Measurements from ENCODE around the gene FOXO1.

Gene FOXO1

GRCh38 chr13:40660692-40661091 lies 5.7 kb downstream of the FOXO1 start:
- peaks cover 57% of the 10 kb centered on the region for H3K4me1 Mint-ChIP-seq (ENCODE audit: low read depth)
- peaks cover 7% of the 10 kb centered on the region for H3K9me3 Mint-ChIP-seq
- peak overlapping the region; percentile 4 for H3K27ac Mint-ChIP-seq
- H3K36me3 Mint-ChIP-seq (ENCODE audit: low read depth): peaks cover 15% of the 10 kb centered on the region
- intact Hi-C loops (cut with micrococcal nuclease): loop anchor here (10.0 kb wide), 2 partner anchors 46 to 114 kb away; partner anchors contain the start of gene MRPS31
- H3K27me3 Mint-ChIP-seq: peaks cover 2% of the 10 kb centered on the region
- no peak overlapping the region for H3K4me3 Mint-ChIP-seq

- Mint-ChIP-seq H3K27me3 (peaks cover 2% of the 10 kb centered on the region), H3K9me3 (peaks cover 7% of the 10 kb centered on the region), H3K36me3 (ENCODE audit: low read depth) (peaks cover 10% of the 10 kb centered on the region), H3K27ac (peak overlapping the region; percentile 11), H3K4me3 (no peak overlapping the region), H3K4me1 (ENCODE audit: low read depth) (peaks cover 57% of the 10 kb centered on the region)
- intact Hi-C loops (cut with micrococcal nuclease): loop anchor here (10.0 kb wide), 2 partner anchors 45 to 115 kb away; partner anchors contain the start of gene MRPS31
Measured at GRCh38 chr13:40660141-40660664, 6.2 kb downstream of the FOXO1 start.

- Mint-ChIP-seq H3K27ac (peak overlapping the region; percentile 23), H3K4me1 (ENCODE audit: low read depth) (peaks cover 61% of the 10 kb centered on the region), H3K9me3 (peaks cover 7% of the 10 kb centered on the region), H3K36me3 (ENCODE audit: low read depth) (no peaks in the 10 kb centered on the region), H3K27me3 (peaks cover 2% of the 10 kb centered on the region), H3K4me3 (no peak overlapping the region)
- intact Hi-C loops (cut with micrococcal nuclease): no loop called here
Measured at GRCh38 chr13:40657951-40658350, 8.5 kb downstream of the FOXO1 start.

GRCh38 chr13:40657307-40657706 lies 9.1 kb downstream of the FOXO1 start:
- no peak overlapping the region for H3K4me3 Mint-ChIP-seq
- H3K36me3 Mint-ChIP-seq (ENCODE audit: low read depth): no peaks in the 10 kb centered on the region
- intact Hi-C loops (cut with micrococcal nuclease): no loop called here
- peaks cover 7% of the 10 kb centered on the region for H3K9me3 Mint-ChIP-seq
- no peak overlapping the region for H3K27ac Mint-ChIP-seq
- peaks cover 2% of the 10 kb centered on the region for H3K27me3 Mint-ChIP-seq
- peaks cover 61% of the 10 kb centered on the region for H3K4me1 Mint-ChIP-seq (ENCODE audit: low read depth)

GRCh38 chr13:40656358-40656757 lies 10.1 kb downstream of the FOXO1 start:
- Mint-ChIP-seq H3K9me3 (peaks cover 7% of the 10 kb centered on the region), H3K4me3 (no peak overlapping the region), H3K27ac (peak overlapping the region; percentile 52), H3K4me1 (ENCODE audit: low read depth) (peaks cover 64% of the 10 kb centered on the region), H3K27me3 (peaks cover 2% of the 10 kb centered on the region), H3K36me3 (ENCODE audit: low read depth) (no peaks in the 10 kb centered on the region)
- intact Hi-C loops (cut with micrococcal nuclease): no loop called here

- peaks cover 60% of the 10 kb centered on the region for H3K4me1 Mint-ChIP-seq (ENCODE audit: low read depth)
- H3K27me3 Mint-ChIP-seq: no peaks in the 10 kb centered on the region
- H3K36me3 Mint-ChIP-seq (ENCODE audit: low read depth): no peaks in the 10 kb centered on the region
- peak overlapping the region; percentile 25 for H3K27ac Mint-ChIP-seq
- intact Hi-C loops (cut with micrococcal nuclease): no loop called here
- peaks cover 7% of the 10 kb centered on the region for H3K9me3 Mint-ChIP-seq
- no peak overlapping the region for H3K4me3 Mint-ChIP-seq
Measured at GRCh38 chr13:40653527-40654318, 12.7 kb downstream of the FOXO1 start.

GRCh38 chr13:40652588-40652940 lies 13.9 kb downstream of the FOXO1 start:
- Mint-ChIP-seq H3K27ac (no peak overlapping the region), H3K9me3 (no peaks in the 10 kb centered on the region), H3K4me3 (no peak overlapping the region), H3K36me3 (ENCODE audit: low read depth) (no peaks in the 10 kb centered on the region), H3K27me3 (no peaks in the 10 kb centered on the region), H3K4me1 (ENCODE audit: low read depth) (peaks cover 57% of the 10 kb centered on the region)
- intact Hi-C loops (cut with micrococcal nuclease): no loop called here

- no peak overlapping the region for H3K4me3 Mint-ChIP-seq
- peaks cover 60% of the 10 kb centered on the region for H3K4me1 Mint-ChIP-seq (ENCODE audit: low read depth)
- no peaks in the 10 kb centered on the region for H3K9me3 Mint-ChIP-seq
- no peaks in the 10 kb centered on the region for H3K27me3 Mint-ChIP-seq
- H3K36me3 Mint-ChIP-seq (ENCODE audit: low read depth): no peaks in the 10 kb centered on the region
- no peak overlapping the region for H3K27ac Mint-ChIP-seq
- intact Hi-C loops (cut with micrococcal nuclease): no loop called here
Measured at GRCh38 chr13:40651866-40652587, 14.4 kb downstream of the FOXO1 start.

- Mint-ChIP-seq H3K27me3 (no peaks in the 10 kb centered on the region), H3K4me1 (ENCODE audit: low read depth) (peaks cover 70% of the 10 kb centered on the region), H3K27ac (no peak overlapping the region), H3K9me3 (no peaks in the 10 kb centered on the region), H3K36me3 (ENCODE audit: low read depth) (no peaks in the 10 kb centered on the region), H3K4me3 (no peak overlapping the region)
- intact Hi-C loops (cut with micrococcal nuclease): no loop called here
Measured at GRCh38 chr13:40648841-40649240, 17.6 kb downstream of the FOXO1 start.

GRCh38 chr13:40648040-40648439 lies 18.4 kb downstream of the FOXO1 start:
- H3K27ac Mint-ChIP-seq: no peak overlapping the region
- H3K4me1 Mint-ChIP-seq (ENCODE audit: low read depth): peaks cover 62% of the 10 kb centered on the region
- H3K27me3 Mint-ChIP-seq: no peaks in the 10 kb centered on the region
- no peaks in the 10 kb centered on the region for H3K36me3 Mint-ChIP-seq (ENCODE audit: low read depth)
- no peaks in the 10 kb centered on the region for H3K9me3 Mint-ChIP-seq
- intact Hi-C loops (cut with micrococcal nuclease): no loop called here
- no peak overlapping the region for H3K4me3 Mint-ChIP-seq

- Mint-ChIP-seq H3K4me1 (ENCODE audit: low read depth) (peaks cover 61% of the 10 kb centered on the region), H3K9me3 (no peaks in the 10 kb centered on the region), H3K36me3 (ENCODE audit: low read depth) (no peaks in the 10 kb centered on the region), H3K4me3 (no peak overlapping the region), H3K27me3 (no peaks in the 10 kb centered on the region), H3K27ac (no peak overlapping the region)
- intact Hi-C loops (cut with micrococcal nuclease): no loop called here
Measured at GRCh38 chr13:40644838-40645604, 21.4 kb downstream of the FOXO1 start.

GRCh38 chr13:40640845-40641458 lies 25.5 kb downstream of the FOXO1 start:
- Mint-ChIP-seq H3K27me3 (no peaks in the 10 kb centered on the region), H3K27ac (peak overlapping the region; percentile 86), H3K36me3 (ENCODE audit: low read depth) (no peaks in the 10 kb centered on the region), H3K4me3 (no peak overlapping the region), H3K9me3 (no peaks in the 10 kb centered on the region), H3K4me1 (ENCODE audit: low read depth) (peaks cover 63% of the 10 kb centered on the region)
- intact Hi-C loops (cut with micrococcal nuclease): no loop called here

- peaks cover 61% of the 10 kb centered on the region for H3K4me1 Mint-ChIP-seq (ENCODE audit: low read depth)
- no peaks in the 10 kb centered on the region for H3K9me3 Mint-ChIP-seq
- no peak overlapping the region for H3K4me3 Mint-ChIP-seq
- peak overlapping the region; percentile 86 for H3K27ac Mint-ChIP-seq
- H3K36me3 Mint-ChIP-seq (ENCODE audit: low read depth): no peaks in the 10 kb centered on the region
- intact Hi-C loops (cut with micrococcal nuclease): no loop called here
- H3K27me3 Mint-ChIP-seq: no peaks in the 10 kb centered on the region
Measured at GRCh38 chr13:40640202-40640601, 26.2 kb downstream of the FOXO1 start.

Measured in dendritic cell treated with granulocyte-macrophage colony-stimulating factor and Interleukin-4, amounts not matched to agents 40 ng/mL and 50 ng/mL, for 4 days (primary cell).